8988T (cell line): ENCODE data around the gene FBXL19.
A peak's percentile ranks its signal among the peaks of the same experiment; 100 is the strongest.

Experiments
- DNase-seq: peaks from one replicate; pipeline ENCODE4 v3.0.0; 2011

Gene FBXL19

DNA sequence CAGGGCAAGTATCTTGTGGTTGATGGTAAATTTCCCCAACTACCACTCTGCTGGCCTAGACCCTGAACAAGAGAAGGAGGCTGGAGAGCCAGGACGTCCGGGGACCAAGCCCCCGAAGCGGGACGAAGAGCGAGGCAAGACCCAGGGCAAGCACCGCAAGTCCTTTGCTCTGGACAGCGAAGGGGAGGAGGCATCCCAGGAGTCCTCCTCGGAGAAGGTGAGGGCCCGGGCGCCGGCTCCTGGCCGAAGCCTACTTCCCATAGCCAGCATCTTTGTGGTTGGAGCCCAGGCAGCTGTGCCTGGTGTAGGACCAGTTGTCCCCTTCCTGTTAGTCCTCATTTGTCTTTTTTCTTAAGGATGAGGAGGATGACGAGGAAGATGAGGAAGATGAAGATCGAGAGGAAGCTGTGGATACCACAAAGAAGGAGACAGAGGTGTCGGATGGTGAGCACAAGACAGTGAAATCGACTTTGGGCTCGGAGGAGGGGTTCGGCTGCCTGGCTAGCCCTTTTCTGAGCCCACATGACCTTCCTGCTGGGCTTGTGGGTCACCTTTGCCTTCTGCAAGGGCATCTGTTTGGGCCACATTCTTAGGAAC is 46.0 kb downstream of the FBXL19 start:
- no peak for DNase-seq

DNA sequence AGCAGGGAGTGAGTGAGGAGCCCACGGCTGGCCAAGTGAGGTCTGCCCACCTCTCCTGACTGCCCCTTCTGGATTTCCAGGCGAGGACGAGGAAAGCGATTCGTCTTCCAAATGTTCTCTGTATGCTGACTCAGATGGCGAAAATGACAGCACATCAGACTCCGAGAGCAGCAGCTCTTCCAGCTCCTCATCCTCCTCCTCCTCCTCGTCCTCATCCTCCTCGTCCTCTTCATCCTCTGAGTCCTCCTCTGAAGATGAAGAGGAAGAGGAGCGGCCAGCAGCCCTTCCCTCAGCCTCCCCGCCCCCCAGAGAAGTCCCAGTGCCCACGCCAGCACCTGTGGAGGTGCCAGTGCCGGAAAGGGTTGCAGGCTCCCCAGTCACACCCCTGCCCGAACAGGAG is 47.9 kb downstream of the FBXL19 start:
- no peak for DNase-seq

DNA sequence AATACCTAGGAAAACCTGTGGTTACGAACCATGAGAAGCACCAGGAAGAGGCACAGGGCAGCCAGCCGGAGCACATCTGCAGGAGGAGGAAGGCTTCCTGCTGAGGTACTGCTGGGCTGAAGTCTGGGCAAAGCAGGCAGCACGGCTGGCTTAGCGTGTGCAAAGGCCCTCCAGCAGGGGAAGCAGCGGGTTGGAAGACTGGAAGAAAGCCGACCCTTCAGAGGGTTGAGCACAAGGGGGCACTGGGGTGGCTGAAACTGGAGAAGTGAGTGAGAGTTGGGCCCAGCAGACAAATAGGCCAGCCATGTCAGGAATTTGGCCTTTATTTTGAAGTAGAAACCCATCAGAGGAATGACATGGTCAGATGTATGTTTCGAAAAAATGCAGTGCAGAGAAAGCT is 49.5 kb downstream of the FBXL19 start:
- DNase-seq = no peak

DNA sequence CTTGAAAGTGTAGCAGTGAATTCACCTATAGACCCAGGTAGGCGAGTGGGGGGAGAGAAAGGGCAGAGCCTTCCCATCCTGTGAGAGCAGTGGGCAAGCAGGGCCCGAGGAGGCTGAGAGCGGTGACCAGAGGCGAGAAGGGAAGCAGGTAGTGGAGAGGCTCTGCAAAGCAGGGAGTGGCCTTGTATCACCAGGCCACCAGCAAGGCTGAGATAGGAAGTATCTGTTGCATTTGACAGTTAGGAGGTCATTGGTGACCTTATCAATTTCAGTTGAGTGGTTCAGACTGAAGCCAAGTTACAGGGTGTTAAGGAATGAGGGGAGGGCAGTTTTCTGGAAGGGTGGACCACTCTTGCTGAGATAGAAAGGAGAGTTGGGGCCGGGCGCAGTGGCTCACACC is 51.0 kb downstream of the FBXL19 start:
- DNase-seq = no peak

DNA sequence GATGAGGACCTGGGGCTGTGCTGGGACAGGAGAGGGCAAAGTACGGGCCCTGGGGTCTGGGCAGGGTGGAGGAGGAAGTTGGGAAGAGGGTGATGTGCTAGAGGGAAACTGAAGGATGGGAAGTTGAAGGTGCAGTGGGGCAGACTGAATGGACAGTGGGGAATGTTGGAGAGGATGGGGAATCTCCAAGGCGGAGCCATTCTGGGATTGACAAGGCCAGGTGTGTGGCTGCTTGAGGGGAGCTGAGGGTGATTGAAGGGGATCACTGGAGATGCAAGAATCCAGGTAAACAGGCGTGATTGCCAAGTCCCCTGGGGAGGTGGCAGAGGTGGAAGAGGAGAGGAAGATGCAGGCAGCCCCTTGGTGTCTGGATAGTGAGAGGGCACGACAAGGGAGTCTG is 53.1 kb downstream of the FBXL19 start:
- DNase-seq = no peak

DNA sequence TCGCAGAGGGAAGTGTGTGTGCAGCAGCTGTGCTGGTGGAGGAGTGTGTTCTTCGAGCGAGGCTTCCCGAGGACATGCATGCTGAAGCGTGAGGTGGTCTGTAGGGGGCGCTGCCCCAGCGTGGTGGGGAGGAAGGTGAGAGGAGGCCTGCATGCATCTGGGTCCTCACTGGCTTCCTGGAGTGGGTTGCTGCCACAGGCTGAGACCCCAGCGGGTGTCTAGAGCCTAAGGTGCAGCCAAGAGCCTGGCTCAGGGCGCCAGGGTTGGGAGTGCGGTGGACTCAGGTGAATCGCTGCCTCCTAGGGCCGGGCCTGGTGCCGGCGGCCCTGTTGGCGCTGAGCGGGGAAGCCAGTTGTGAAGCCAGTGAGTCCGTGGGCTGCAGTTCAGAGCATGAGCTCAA is 54.1 kb downstream of the FBXL19 start:
- DNase-seq = peak; percentile 66

DNA sequence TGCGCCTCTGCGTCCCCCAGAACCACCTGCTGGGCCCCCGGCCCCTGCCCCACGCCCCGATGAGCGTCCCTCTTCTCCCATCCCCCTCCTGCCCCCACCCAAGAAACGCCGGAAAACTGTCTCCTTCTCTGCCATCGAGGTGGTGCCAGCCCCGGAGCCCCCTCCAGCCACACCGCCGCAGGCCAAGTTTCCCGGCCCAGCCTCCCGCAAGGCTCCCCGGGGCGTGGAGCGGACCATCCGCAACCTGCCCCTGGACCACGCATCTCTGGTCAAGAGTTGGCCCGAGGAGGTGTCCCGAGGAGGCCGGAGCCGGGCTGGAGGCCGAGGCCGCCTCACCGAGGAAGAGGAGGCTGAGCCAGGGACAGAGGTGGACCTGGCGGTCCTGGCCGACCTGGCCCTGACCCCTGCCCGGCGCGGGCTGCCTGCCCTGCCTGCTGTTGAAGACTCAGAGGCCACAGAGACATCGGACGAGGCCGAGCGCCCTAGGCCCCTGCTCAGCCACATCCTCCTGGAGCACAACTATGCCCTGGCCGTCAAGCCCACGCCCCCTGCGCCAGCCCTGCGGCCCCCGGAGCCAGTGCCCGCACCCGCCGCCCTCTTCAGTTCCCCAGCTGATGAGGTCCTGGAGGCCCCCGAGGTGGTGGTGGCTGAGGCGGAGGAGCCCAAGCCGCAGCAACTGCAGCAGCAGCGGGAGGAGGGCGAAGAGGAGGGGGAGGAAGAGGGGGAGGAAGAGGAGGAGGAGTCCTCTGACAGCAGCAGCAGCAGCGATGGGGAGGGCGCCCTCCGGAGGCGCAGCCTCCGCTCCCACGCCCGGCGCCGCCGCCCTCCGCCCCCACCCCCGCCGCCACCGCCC is 56.0 kb downstream of the FBXL19 start:
- DNase-seq = no peak

DNA sequence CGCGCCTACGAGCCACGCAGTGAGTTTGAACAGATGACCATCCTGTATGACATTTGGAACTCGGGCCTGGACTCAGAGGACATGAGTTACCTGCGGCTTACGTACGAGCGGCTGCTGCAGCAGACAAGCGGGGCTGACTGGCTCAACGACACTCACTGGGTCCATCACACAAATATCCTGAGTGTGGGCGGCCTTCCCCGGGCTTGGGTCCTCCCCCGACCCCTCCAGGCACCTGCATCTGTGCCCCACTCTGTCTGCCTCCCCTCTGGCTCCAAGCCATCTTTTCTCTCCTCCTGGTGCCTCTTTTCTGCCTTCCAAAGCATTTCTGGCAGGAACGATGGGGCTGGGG is 56.6 kb downstream of the FBXL19 start:
- DNase-seq = no peak

DNA sequence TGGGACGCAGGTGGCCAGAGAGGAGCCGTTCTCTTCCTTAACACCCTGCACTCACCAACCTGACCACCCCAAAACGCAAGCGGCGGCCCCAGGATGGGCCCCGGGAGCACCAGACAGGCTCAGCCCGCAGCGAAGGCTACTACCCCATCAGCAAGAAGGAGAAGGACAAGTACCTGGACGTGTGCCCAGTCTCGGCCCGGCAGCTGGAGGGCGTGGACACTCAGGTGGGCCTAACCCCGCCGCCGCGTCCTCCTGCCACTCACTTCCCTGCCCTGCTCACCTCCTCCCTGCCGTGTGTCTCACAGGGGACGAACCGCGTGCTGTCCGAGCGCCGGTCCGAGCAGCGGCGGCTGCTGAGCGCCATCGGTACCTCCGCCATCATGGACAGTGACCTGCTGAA is 57.1 kb downstream of the FBXL19 start:
- DNase-seq = no peak

DNA sequence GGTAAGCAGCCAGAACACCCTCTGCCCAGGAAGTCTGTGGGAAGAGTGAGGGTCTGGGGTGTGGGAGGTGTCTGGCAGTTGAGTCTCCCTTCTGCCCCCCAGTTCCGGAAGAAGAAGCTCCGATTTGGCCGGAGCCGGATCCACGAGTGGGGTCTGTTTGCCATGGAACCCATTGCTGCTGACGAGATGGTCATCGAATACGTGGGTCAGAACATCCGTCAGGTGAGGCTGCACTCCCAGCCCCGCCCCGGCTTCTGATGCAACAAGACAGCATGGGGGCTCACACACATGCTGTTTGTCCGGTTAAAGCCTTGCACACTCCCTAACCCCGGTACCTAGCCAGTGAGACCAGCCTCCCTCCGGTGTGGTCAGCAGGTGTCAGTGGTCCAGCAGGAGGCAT is 57.6 kb downstream of the FBXL19 start:
- no peak for DNase-seq

DNA sequence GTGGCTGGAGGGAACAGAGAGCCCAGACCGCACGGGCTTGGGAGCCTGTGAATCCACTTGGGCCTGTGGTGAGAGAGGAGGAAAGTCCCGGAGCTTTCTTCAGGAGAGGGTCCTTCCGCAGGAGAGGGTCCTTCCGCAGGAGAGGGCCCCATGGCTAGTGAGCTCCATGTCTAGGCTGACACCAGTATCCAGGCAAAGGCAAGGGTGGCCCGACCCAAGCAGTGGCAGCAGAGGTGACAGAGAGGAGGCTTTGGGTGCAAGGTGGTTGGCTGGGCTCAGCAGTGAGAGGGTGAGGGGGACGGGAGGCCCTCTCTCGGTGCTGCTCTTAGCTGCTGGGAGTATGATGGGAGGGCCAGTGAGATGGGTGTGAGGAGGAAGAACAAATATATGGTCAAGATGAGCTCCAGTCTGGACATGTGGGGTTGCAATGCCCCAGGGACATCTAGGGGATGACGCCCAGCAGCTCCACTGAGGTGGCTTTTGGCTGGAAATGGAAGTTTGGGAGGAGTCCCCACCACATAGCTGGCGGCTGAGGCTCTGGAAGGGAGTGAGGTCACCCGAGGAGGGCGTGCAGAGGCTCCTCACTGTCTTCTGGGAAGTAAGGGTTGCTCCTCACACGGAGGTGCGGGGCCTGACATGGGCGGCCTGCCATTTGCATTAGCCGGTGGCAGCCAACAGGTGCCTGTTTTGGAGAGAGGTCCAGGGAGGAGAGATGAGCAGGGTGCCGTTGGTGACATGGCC is 59.3 kb downstream of the FBXL19 start:
- no peak for DNase-seq

DNA sequence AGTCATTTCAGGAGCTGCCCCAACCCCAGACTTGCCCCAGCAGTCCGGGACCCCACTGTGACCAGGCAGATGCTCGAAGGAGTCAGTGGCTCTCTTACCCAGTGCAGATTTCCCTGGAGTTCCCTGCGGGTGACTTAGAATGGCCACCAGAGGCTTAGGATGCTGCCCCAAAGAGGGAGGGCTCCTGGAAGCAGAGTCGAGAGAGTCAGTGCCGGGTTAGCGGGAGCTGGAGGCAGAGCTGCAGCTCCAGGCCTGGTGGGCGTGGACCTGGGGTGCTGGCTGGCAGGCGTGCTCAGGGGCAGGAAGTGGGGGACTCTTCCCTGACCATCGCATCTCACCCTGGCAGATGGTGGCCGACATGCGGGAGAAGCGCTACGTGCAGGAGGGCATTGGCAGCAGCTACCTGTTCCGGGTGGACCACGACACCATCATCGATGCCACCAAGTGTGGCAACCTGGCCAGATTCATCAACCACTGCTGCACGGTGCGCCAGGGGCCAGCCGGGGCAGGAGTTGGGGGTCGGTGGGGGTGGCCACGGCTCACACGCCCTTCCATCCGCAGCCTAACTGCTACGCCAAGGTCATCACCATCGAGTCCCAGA is 60.0 kb downstream of the FBXL19 start:
- no peak for DNase-seq

DNA sequence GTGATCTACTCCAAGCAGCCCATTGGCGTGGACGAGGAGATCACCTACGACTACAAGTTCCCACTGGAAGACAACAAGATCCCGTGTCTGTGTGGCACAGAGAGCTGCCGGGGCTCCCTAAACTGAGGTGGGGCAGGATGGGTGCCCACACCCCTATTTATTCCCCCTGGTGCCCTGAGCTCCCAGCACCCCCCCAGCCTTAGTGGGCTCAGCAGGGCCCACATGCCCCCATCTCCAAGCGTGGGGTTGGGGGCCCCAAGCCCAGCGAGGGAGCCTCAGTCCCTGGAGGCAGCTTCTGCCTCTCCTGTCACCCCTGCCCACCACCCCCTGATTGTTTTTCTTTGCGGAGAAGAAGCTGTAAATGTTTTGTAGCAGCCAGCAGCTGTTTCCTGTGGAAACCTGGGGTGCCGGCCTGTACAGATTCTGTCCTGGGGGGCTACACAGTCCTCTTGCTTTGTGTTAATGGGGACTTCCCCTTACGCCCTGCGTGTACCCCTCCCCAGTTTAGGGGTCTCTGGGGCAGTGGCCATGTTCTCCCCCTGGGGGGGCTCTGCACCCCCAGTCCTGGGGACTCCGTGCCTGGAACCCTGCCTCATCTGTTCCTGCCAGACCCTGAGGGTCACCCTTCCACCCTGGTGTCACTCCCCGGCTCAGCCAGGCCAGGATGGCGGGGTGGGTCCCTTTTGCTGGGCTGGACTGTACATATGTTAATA is 60.7 kb downstream of the FBXL19 start:
- no peak for DNase-seq

DNA sequence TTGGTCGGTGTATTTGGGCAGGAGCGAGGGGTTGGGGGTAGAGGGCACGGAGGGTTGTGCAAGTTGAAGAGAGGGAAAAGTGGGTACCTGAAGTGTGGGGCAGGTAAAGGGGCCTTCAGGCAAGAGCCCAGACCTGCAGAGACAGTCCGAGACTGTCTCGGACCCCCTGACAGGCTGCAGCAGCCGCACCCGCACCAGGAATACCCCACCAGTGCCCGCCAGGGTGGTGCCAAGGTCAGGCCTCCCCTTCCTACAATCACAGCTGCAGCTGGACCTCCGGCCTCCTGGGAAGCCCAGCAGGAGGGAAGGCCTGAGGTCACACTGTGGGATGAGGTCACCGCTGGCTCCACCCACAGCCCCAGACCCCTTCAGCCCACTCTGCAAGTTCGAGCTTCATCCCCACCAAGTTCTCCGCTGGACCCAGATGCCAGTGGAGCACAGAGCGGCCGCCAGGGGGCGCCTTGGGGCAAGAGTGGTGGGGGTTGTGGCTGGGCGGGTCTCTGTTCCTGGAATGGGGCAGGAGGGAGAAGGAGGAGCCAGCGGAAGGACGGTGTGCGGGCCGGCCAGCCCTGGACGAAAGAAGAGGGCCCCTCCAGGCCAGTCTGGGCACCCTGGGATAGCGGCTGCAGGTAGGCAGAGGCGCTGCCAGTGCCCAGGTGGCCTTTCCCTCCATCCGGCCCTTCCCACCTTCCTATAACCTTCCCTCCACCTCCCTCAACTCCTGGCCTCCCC is 61.5 kb downstream of the FBXL19 start, which contains the start of gene HSD3B7:
Gene HSD3B7, plus strand, starts transcription at position 539 of the 732 bp plus-strand sequence. CDS start 452 bp downstream, outside the sequence.
- peak; percentile 88 for DNase-seq

DNA sequence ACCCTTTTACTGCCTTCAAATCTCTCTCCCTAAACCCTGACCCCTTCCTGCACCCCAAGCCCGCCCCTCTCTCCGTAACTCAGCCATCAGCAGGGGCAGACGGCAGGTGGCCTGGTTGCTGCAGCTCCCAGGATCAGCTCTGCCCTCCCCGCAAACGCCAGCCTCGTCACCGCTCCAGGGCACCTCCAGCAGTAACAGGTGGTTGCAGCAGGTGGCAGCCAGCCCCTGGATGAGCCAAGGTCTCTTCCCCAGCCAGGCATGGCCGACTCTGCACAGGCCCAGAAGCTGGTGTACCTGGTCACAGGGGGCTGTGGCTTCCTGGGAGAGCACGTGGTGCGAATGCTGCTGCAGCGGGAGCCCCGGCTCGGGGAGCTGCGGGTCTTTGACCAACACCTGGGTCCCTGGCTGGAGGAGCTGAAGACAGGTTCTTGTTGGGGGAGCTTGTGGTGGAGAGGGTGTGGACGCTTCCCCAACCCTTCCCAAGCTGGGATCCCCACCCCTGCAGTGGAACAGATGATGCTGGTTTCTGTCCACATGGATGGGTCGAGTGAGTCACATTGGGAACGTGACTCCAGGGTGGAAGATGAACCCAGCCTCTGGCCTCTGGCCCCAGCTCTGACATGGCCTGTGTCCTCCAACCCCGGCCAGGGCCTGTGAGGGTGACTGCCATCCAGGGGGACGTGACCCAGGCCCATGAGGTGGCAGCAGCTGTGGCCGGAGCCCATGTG is 62.2 kb downstream of the FBXL19 start:
- DNase-seq = no peak

DNA sequence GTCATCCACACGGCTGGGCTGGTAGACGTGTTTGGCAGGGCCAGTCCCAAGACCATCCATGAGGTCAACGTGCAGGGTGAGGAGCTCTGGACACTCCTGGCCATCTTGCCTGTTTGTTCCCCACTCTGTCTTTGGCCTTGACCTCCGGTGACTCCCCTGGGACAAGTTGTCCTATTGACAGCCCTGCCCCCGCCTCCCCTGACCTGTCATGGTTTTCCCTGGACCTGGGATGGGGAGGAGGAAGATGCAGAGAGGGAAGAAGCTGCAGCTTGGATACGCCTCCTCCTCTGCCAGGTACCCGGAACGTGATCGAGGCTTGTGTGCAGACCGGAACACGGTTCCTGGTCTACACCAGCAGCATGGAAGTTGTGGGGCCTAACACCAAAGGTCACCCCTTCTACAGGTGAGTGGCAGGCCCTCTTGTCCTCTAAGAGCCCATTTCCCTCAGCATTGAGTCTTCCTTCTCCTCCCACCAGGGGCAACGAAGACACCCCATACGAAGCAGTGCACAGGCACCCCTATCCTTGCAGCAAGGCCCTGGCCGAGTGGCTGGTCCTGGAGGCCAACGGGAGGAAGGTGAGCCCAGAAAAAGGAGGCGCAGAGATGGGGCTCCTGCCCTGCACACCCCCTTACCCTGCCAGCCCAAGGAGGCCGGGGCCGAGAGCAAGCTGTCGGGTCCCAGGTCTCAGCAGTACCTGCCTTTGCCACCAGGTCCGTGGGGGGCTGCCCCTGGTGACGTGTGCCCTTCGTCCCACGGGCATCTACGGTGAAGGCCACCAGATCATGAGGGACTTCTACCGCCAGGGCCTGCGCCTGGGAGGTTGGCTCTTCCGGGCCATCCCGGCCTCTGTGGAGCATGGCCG is 63.0 kb downstream of the FBXL19 start:
- DNase-seq = no peak

DNA sequence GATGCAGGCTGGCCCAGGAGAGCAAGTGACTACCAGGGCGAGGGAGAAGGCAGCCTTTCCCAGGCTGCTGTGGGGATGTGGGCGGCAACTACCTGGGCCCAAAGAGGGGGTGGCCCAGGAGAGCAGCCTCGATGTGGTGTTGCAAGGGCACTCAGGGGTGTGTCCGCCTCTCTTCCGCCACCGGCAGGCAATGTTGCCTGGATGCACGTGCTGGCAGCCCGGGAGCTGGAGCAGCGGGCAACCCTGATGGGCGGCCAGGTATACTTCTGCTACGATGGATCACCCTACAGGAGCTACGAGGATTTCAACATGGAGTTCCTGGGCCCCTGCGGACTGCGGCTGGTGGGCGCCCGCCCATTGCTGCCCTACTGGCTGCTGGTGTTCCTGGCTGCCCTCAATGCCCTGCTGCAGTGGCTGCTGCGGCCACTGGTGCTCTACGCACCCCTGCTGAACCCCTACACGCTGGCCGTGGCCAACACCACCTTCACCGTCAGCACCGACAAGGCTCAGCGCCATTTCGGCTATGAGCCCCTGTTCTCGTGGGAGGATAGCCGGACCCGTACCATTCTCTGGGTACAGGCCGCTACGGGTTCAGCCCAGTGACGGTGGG is 64.3 kb downstream of the FBXL19 start:
- DNase-seq = no peak

DNA sequence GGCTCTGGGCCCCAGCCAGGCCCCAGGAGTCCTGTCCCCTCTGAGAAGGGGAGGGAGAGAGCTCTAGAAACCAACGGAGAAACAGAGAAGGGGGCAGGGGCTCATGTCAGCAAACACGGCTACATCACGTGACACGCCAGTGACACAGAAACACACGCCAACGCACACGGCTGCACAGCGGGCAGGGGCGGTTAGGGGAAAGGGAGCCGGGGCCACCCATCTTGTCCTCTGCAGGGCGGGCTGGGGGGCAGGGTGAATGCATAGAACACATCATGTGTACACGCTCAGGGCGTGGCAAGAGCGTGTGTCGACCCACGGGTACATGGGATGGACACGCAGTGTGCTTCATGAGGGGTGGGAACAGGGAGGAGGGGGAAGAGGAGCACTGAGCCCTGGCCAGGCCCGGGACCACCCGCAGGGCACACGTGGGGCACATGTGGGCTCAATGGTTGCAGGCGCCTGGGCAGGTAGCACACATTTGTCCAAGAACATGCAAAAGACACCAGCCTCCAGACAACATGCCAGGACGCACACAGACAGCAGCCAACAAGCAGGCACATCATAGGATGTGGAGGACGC is 66.2 kb downstream of the FBXL19 start:
- no peak for DNase-seq

DNA sequence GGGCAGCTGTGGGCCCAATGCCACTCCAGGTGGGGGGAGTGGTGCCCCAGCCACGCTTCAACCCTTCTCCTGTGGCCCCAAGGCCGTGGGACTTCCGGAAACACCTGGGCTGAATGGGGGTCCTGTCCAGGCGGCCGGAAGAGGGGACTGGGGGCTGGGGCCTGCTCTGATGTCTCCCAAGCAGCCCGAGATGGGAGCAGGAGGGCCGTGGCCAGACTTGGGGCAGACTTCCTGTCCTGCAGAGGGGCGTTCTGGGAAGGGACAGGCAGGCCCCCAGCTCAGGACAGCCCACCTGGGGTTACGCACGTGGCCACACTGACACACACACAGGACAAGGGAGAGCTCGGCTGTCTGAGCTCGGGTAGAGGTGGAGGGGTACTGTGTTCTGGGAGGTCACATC is 66.7 kb downstream of the FBXL19 start:
- DNase-seq = no peak

DNA sequence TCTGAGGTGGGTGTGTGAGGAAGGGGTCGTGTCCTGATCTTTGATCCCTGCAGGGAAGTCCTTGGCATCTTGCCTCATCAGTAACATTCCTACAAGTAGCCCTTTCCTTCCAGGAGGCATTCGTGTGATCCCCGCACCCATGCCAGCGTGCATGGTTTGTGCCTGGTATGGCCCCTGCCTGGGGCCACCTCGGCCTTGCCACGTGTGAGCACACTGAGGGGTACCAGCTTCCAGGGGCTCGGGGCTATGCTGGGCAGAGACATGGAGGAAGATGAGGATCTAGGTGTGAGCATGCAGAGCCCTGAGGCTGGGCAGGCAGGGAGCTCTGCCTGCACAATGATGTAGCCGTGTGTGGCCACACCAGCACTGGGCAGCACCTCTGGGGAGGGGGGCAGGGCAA is 67.7 kb downstream of the FBXL19 start:
- DNase-seq = no peak
